HAP-1 (cell line): ENCODE data around the gene ADAMTS1.

ENCODE experiments used
- DNase-seq, 2 experiments: peaks; one replicate each; pipeline ENCODE4 v3.0.0-alpha.2; 2016 to 2020; ENCODE audit warnings: low spot score in 2 of 2
- H3K27me3 ChIP-seq: fragments of 250-450 bp; sonication (Bioruptor Pico); 2 replicates; pipeline ENCODE4 v1.5.1; 2020; ENCODE audit warnings: low read depth, mild to moderate bottlenecking, moderate library complexity
- H3K36me3 ChIP-seq: fragments of 250-450 bp; sonication (Bioruptor Pico); replicated peaks from 2 replicates; pipeline ENCODE4 v1.5.1; 2020; ENCODE audit warnings: mild to moderate bottlenecking
- H3K4me1 ChIP-seq: fragments of 250-450 bp; sonication (Bioruptor Pico); 2 replicates; pipeline ENCODE4 v1.5.1; 2020; ENCODE audit warnings: mild to moderate bottlenecking
- H3K4me3 ChIP-seq: fragments of 250-450 bp; sonication (Bioruptor Pico); 2 replicates; pipeline ENCODE4 v1.5.1; 2020; ENCODE audit warnings: mild to moderate bottlenecking, moderate library complexity
- H3K9me3 ChIP-seq: fragments of 250-450 bp; sonication (Bioruptor Pico); 2 replicates; pipeline ENCODE4 v1.5.1; 2020; ENCODE audit warnings: mild to moderate bottlenecking, moderate library complexity
- in situ Hi-C: fragments of 300-500 bp; cut with MboI; formaldehyde crosslinking; loops from 3 replicates; pipeline ENCODE4 v1.14.3; 2020; ENCODE audit warnings: low sequenced_read_pairs, inconsistent platforms, mixed read lengths

The ADAMTS1 gene

DNA sequence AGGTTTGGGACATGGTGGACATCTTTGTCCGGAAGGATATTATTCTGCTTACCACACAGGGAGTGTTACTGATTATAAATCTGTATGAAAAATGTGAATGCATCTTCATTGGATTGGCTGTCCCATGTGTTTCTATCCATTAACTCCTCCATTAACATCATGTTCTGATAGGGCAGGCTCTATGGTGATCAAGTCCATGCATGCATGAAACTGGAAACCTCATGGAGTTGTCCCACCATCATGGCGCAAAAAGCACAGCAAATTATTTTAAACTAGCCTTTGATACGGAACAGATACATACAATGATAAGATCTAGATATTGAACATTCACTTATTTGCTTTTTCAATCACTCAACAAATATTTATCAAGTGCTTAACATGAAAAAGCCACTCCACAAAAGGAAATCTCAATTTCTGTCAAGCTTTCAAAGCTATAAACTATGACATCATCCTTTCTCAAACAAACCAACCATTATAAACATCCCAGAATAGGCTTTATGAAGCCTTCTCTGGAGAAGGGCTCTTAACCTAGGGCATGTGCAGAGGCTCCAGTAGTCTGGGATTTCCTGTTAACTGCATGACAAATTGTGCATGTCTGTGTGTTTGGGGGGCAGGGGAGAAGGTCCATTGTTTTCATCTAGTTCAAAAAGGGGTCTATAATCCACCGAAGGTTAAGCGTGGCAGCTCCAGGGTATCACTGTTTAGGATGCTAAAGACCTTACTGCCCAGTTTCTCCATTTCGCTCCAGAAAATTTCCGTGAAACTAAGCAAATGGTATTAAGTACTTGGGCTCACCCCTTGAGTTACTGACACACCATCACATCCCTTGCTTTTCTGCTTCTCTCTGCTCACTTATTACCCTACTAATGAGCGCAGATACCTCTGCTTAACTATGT lies 46.1 kb downstream of the ADAMTS1 start:
- Histone ChIP-seq H3K36me3 (no peaks in the 10 kb centered on the region), H3K9me3 (no peaks in the 10 kb centered on the region), H3K4me3 (no peak overlapping the region), H3K27me3 (peaks cover 10% of the 10 kb centered on the region; the same call in 1 of the 2 replicates), H3K4me1 (peaks cover 3% of the 10 kb centered on the region)
- no peak for DNase-seq
- in situ Hi-C loops: no loop called here

DNA sequence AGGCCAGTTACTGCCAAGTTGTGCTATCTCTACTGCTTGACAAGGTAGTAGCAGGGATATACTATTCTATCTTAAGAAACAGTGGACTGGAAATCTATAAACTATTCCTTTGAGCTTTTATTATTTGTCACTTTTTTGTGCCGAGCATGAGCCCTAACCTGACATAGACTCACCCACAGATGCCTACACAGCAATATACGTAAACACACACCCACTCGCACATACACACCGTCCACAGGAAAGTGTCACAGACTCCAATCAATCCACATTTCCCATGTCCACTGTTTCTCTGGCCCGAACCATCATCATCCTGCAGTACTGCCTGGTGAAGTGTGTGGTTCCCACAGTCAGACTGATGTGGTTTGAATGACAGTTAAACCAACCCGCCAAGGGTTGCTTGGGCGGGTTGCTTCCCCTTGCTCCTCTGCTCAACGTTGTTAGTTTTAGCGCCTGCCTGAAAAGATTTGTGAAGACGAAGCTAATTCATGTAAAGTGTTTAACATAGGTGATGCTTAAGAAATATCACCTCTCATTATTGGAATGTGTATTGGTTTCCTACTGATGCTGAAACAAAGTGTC lies 47.2 kb downstream of the ADAMTS1 start:
- H3K4me1 ChIP-seq: peaks cover 3% of the 10 kb centered on the region
- no peaks in the 10 kb centered on the region for H3K36me3 ChIP-seq
- H3K4me3 ChIP-seq: no peak overlapping the region
- peaks cover 16% of the 10 kb centered on the region; the same call in 1 of the 2 replicates for H3K27me3 ChIP-seq
- DNase-seq: no peak
- no peaks in the 10 kb centered on the region for H3K9me3 ChIP-seq
- in situ Hi-C loops: no loop called here

DNA sequence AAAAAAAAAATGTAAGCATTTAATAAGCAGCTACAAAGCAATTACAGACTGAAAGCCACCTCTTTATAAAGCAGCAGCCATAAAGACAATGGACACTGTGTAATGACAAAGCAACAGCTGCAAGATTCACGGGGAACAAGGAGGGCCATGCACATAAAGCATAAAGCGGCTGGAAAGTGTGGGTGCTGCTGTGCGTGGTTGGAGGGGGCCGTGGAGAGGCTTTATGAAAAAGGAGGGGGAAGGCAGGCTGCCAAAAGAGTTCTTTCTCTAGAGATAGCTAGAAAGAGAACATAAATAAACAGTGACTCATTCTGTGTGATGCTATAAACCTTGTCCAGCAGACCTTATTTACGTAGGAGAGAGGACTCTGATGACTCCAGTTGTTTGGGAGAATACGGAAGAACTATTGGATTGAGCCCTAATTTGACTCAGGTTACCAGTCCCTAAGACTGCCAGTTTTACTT lies 49.3 kb downstream of the ADAMTS1 start:
- Histone ChIP-seq H3K4me3 (no peak overlapping the region), H3K4me1 (no peaks in the 10 kb centered on the region; the same call in 1 of the 2 replicates), H3K9me3 (no peaks in the 10 kb centered on the region), H3K36me3 (no peaks in the 10 kb centered on the region), H3K27me3 (peaks cover 16% of the 10 kb centered on the region; the same call in 1 of the 2 replicates)
- DNase-seq: peak in 1 of 2 experiments; percentile 20
- in situ Hi-C loops: no loop called here

DNA sequence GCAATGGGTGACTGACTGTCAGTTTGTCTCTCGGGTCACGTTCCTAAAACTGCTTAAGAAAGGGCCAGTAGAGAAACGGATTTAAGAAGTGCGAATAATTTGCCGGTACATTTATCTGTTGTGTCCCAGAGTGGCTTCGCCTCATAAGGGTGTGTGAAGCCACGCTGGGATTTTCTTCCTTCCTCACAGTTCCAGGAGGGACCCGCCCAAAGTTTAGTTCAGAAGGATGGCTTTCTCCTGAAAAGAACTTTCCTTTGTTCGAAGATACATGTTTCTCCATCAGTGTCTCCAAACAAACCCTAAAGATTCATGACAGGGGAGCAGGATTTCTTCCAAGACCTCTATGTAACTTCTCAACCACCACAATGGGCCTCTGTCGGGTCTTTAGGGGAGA lies 49.8 kb downstream of the ADAMTS1 start:
- in situ Hi-C loops: no loop called here
- H3K4me1 ChIP-seq: no peaks in the 10 kb centered on the region; the same call in 1 of the 2 replicates
- no peaks in the 10 kb centered on the region for H3K9me3 ChIP-seq
- DNase-seq: no peak
- no peaks in the 10 kb centered on the region for H3K36me3 ChIP-seq
- H3K4me3 ChIP-seq: no peak overlapping the region
- H3K27me3 ChIP-seq: peaks cover 16% of the 10 kb centered on the region; the same call in 1 of the 2 replicates

DNA sequence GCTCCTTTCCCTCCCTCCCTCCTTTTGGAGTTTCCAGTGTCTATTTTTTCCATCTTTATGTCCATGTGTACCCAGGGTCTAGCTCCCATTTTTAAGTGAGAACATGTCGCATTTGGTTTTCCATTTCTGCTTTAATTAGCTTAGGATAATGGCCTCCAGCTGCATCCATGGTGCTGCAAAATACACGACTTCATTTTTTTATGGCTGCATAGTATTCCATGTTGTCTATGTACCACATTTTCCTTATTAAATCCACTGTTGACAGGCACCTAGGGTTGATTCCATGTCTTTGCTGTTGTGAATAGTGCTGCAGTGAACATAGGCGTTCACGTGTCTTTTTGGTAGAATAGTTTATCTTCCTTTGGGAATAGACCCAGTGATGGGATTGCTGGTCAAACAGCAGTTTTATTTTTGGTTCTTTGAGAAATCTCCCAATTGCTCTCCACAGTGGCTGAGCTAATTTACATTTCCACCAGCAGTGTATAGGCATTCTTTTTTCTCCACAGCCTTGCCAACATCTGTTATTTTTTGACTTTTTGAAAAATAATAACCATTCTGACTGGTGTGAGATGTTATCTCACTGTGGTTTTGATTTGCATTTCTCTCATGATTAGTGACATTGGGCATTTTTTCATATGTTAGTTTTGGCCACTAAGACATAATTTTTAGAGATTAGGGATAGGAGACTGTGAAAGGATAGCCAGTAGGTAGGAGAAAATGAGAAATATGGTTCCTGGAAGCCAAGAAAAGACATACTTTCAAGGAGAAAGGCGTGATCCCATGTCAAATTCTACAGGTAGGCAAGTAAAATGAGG lies 50.4 kb downstream of the ADAMTS1 start:
- peaks cover 16% of the 10 kb centered on the region; the same call in 1 of the 2 replicates for H3K27me3 ChIP-seq
- H3K4me1 ChIP-seq: no peaks in the 10 kb centered on the region; the same call in 1 of the 2 replicates
- DNase-seq: no peak
- H3K9me3 ChIP-seq: no peaks in the 10 kb centered on the region
- no peak overlapping the region for H3K4me3 ChIP-seq
- in situ Hi-C loops: no loop called here
- no peaks in the 10 kb centered on the region for H3K36me3 ChIP-seq

DNA sequence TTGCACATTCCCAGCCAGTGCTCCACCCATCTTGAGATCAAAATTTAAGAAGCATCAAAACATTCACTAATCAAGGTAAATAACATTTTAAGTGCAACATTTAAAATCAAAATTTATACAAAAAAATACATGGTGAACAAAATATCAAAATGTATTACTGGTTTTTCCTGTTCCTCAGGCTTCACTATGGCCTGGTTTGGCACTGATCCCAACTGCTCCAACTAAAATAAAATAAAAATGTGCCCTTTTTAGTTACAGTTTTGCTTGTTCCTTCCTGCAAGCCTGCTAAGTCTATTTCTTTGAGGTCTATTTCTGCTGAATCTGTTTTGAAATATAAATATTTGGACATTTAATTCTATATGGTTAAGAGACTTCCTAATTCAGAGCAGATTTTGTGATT lies 54.9 kb downstream of the ADAMTS1 start:
- no peak for DNase-seq
- Histone ChIP-seq H3K4me1 (no peaks in the 10 kb centered on the region; the same call in 1 of the 2 replicates), H3K27me3 (peaks cover 9% of the 10 kb centered on the region; the same call in 1 of the 2 replicates), H3K9me3 (no peaks in the 10 kb centered on the region), H3K36me3 (no peaks in the 10 kb centered on the region), H3K4me3 (no peak overlapping the region)
- in situ Hi-C loops: no loop called here

DNA sequence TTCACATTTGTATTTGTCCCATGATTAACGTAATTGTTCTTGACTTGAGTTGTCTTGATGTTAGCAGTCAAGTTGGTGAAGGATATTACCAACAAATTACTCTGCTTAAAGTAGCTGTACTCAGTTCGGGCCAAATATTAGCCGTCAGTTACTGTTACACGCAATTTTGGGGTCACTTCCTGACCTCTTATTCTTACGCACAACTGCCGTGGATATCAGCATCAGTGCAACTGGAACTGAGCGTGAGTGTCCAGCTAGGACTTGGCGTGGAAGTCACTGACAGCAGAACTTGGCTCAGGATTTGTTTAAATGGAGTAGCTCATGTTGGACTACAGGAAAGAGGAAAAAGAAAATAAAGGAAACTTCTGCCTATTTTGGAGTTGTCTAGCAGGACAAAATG lies 56.4 kb downstream of the ADAMTS1 start:
- H3K9me3 ChIP-seq: no peaks in the 10 kb centered on the region
- in situ Hi-C loops: no loop called here
- H3K36me3 ChIP-seq: no peaks in the 10 kb centered on the region
- DNase-seq: no peak
- H3K4me1 ChIP-seq: no peaks in the 10 kb centered on the region
- 0 out of 2 replicates have a peak, but pooled peaks cover 5% of the 10 kb centered on the region for H3K27me3 ChIP-seq
- no peak overlapping the region for H3K4me3 ChIP-seq
